ENCODE results near the gene EFHD1. TPM values are rescaled to one million over a fixed set of nuclear protein-coding genes. Genes with fewer than 3 reads are reported as not detected.

EFHD1 gene
- 1.9 to 2.9 TPM (median 2.5 TPM) in 5 replicates for total RNA-seq (2022; extraction: Qiagen RNA extraction)

GRCh38 chr2:232633413-232634205 is at the start of gene EFHD1:
Gene EFHD1 (plus strand): TSS chr2:232633604. CDS start chr2:232633705, 101 bp downstream.

DNA sequence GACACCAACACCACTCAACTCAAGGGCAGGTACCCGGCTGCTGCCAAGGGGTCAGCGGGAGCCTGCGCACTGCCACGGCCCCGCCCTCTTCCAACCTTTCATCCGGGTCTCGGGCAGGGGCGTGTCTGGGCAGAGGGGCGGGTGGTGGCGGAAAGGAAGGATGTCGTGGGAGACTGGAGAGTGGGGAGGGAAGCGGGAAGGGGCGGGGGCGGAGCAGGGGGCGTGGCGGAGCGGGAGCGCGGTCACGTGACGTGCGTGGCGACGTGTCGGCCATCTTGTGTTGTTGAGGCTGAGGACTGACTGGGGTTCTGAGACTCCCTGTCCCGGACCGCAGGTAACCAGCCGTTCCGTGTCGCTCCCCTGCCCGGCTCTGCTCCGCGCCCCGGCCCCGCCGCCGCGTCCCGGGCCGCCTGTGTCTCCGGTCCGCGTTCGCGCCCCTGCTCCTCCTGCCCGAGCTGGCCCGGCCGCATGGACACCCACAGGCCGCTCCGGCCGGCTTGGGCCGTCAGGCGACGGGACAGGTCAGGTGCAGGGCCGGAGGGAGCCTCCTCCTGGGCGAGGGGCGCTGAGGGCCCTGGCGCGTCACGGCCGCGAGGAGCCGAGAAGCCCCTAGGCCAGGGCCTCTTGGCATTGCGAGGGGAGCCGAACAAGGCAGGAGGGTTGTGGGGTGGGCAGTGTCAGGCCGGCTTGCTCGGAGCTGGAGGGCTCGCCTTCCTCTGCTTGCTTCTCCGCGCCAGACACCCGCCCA is 63.8 kb downstream of the EFHD1 start, which contains the start of gene GIGYF2:
Gene GIGYF2 (plus strand): TSS at position 273 of the 748 bp plus-strand sequence. CDS start 37,867 bp downstream, outside the sequence.

Other genes with a start within 250 kb of the EFHD1 start
- gene ALPG, start 226.8 kb upstream of the EFHD1 start, total RNA-seq (2022; extraction: Qiagen RNA extraction) = 0.12 to 0.22 TPM (median 0.16 TPM) in 5 replicates
- gene ALPI, start 177.5 kb upstream of the EFHD1 start, total RNA-seq (2022; extraction: Qiagen RNA extraction) = not detected in 5 replicates
- gene ECEL1, start 145.8 kb upstream of the EFHD1 start, total RNA-seq (2022; extraction: Qiagen RNA extraction) = 0.12 to 0.27 TPM (median 0.14 TPM) in 5 replicates
- gene PRSS56, start 113.2 kb upstream of the EFHD1 start, total RNA-seq (2022; extraction: Qiagen RNA extraction) = 0.07 to 0.22 TPM (median 0.15 TPM) in 5 replicates
- not detected in 5 replicates for gene CHRND, start 107.4 kb upstream of the EFHD1 start, total RNA-seq (2022; extraction: Qiagen RNA extraction)
- not detected in 5 replicates for gene CHRNG, start 93.9 kb upstream of the EFHD1 start, total RNA-seq (2022; extraction: Qiagen RNA extraction)
- 4.5 to 5.3 TPM (median 5.0 TPM) in 5 replicates for gene TIGD1, start 83.0 kb upstream of the EFHD1 start, total RNA-seq (2022; extraction: Qiagen RNA extraction)
- gene EIF4E2, start 82.9 kb upstream of the EFHD1 start, total RNA-seq (2022; extraction: Qiagen RNA extraction) = 83.6 to 240 TPM (median 88.2 TPM) in 5 replicates
- gene GIGYF2, start 63.7 kb downstream of the EFHD1 start, total RNA-seq (2022; extraction: Qiagen RNA extraction) = 23.4 to 31.2 TPM (median 25.5 TPM) in 5 replicates
- not detected in 5 replicates for gene KCNJ13, start 143.0 kb downstream of the EFHD1 start, total RNA-seq (2022; extraction: Qiagen RNA extraction)
- 4.8 to 13.5 TPM (median 9.7 TPM) in 5 replicates for gene SNORC, start 236.7 kb downstream of the EFHD1 start, total RNA-seq (2022; extraction: Qiagen RNA extraction)

Measured in A549 treated with CORT108297 at 1 μM for 4 hours (cell line).